ENCODE measurements around the gene SERPINB8.
A peak's percentile ranks its signal among the peaks of the same experiment; 100 is the strongest.

Gene SERPINB8

DNA sequence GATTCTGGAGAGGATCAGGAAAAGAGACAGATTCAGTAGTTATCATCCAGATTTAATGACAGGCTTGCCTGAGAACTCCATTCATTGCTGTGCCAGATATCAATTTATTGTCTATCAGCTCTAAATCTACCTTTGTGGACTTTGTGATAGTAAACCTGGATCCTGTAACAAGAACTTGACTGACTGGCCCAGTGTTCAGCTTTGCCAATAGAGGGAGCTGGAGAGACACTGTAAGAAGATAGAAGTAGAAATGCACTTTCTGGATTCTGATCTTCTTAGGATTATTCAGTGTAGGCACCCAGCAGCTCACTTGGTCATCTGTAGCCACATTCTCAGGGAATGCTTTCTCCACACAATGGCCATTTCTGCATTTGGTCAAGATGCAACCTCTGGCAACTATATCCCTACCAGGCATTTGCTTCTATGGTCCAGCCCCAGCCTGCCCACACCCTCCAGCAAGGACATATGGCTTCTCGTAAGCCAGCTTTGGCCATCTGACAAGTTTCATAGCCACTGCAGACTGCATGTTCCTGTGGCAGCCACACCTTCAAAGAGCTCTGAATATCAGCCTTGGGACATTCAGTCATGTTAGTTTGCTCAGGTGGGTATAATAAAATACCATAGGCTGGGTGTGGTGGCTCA lies 6.1 kb upstream of the SERPINB8 start:
- H3K36me3 ChIP-seq (ENCODE audit: control insufficient read depth, insufficient read depth, low read length) = no peaks in the 10 kb centered on the region
- no peaks in the 10 kb centered on the region for H3K9me3 ChIP-seq (ENCODE audit: control insufficient read depth, low read length)
- DNase-seq = peak in 1 of 3 donors; percentile 31
- no peaks in the 10 kb centered on the region for H3K27me3 ChIP-seq (replicated peaks; ENCODE audit: control insufficient read depth, insufficient read depth, low read length, poor library complexity, severe bottlenecking)
- H3K27ac ChIP-seq (ENCODE audit: insufficient read depth, low read length, poor library complexity, severe bottlenecking) = no peak overlapping the region
- H3K4me3 ChIP-seq (ENCODE audit: insufficient read depth, low read depth, low read length, poor library complexity, severe bottlenecking) = no peak overlapping the region
- H3K4me1 ChIP-seq (ENCODE audit: control insufficient read depth, insufficient read depth, low read length, poor library complexity, severe bottlenecking) = no peaks in the 10 kb centered on the region

DNA sequence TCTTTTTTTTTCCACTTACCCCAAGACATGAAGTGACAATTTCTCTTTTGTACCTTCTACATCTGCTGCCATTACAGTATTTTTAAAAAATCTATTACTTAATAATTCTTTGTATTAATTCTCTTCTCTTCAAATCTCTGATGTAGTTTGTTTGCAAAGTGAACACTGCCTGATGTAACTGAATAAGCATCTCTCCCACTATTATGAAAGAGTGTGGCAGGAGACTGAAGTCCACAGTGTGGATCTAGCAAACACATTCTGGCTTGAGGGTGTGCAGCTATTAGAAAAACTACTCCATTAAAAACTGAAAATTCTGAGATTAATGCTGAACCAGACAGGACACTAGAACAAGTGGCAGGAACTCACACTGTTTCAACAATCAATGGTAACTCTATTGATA lies 5.0 kb upstream of the SERPINB8 start:
- H3K27ac ChIP-seq (ENCODE audit: insufficient read depth, low read length, poor library complexity, severe bottlenecking) = no peak overlapping the region
- H3K4me3 ChIP-seq (ENCODE audit: insufficient read depth, low read depth, low read length, poor library complexity, severe bottlenecking) = no peak overlapping the region
- H3K9me3 ChIP-seq (ENCODE audit: control insufficient read depth, low read length) = no peaks in the 10 kb centered on the region
- no peaks in the 10 kb centered on the region for H3K27me3 ChIP-seq (replicated peaks; ENCODE audit: control insufficient read depth, insufficient read depth, low read length, poor library complexity, severe bottlenecking)
- no peak for DNase-seq
- no peaks in the 10 kb centered on the region for H3K36me3 ChIP-seq (ENCODE audit: control insufficient read depth, insufficient read depth, low read length)
- H3K4me1 ChIP-seq (ENCODE audit: control insufficient read depth, insufficient read depth, low read length, poor library complexity, severe bottlenecking) = no peaks in the 10 kb centered on the region

DNA sequence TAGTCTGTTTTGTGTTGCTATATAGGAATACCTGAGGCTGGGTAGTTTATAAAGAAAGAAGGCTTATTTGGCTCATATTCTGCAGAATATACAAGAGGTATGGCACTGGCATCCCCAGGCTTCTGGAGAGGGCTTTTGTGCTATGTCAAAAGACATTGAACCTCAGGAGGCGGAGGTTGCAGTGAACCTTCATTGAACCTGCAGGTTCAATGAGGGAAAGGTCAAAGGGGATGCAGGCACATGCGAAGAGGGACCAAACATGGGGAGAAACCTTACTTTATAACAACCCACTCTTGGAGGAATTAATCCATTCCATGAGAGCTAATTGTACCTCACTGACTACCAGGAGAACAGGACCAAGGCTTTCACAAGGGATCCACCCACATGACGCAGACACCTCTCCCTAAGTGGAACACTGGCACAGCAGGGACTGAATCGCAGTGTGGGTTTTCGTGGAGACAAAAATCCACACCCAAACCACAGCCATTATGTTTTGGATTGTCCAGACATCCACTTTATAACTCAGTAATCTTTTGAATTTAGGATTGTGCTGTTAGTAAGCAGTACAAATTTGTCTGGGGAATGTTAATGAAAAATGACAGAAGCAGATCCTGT lies 4.1 kb upstream of the SERPINB8 start:
- Histone ChIP-seq H3K36me3 (ENCODE audit: control insufficient read depth, insufficient read depth, low read length) (no peaks in the 10 kb centered on the region), H3K27ac (ENCODE audit: insufficient read depth, low read length, poor library complexity, severe bottlenecking) (no peak overlapping the region), H3K4me3 (ENCODE audit: insufficient read depth, low read depth, low read length, poor library complexity, severe bottlenecking) (no peak overlapping the region), H3K4me1 (ENCODE audit: control insufficient read depth, insufficient read depth, low read length, poor library complexity, severe bottlenecking) (peaks cover 2% of the 10 kb centered on the region), H3K27me3 (replicated peaks; ENCODE audit: control insufficient read depth, insufficient read depth, low read length, poor library complexity, severe bottlenecking) (no peaks in the 10 kb centered on the region), H3K9me3 (ENCODE audit: control insufficient read depth, low read length) (no peaks in the 10 kb centered on the region)
- DNase-seq = no peak

DNA sequence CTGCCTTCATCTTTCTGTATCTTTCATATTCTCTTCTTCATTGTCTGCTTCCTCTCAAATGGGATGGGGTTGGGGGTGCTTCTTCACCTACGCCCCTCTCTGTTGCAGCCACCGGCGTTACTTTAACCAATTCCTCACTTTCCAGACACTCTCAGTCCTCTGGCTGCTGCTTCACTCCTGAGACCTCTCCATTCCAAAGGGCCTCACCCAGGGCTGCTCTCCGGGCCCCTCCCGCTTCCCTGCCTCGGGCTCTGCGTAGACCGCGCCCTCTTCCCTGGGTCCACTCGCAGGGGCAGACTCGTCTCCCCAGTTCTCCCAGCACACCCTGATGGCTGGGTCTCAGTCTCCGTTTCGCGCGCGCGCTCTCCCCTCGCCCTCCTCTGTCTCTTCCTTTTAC lies 926 bp downstream of the SERPINB8 start:
- Histone ChIP-seq H3K27me3 (replicated peaks; ENCODE audit: control insufficient read depth, insufficient read depth, low read length, poor library complexity, severe bottlenecking) (no peaks in the 10 kb centered on the region), H3K36me3 (ENCODE audit: control insufficient read depth, insufficient read depth, low read length) (no peaks in the 10 kb centered on the region), H3K27ac (ENCODE audit: insufficient read depth, low read length, poor library complexity, severe bottlenecking) (peak overlapping the region; percentile 82), H3K4me1 (ENCODE audit: control insufficient read depth, insufficient read depth, low read length, poor library complexity, severe bottlenecking) (peaks cover 5% of the 10 kb centered on the region), H3K4me3 (ENCODE audit: insufficient read depth, low read depth, low read length, poor library complexity, severe bottlenecking) (peak overlapping the region; percentile 91), H3K9me3 (ENCODE audit: control insufficient read depth, low read length) (no peaks in the 10 kb centered on the region)
- DNase-seq = no peak

DNA sequence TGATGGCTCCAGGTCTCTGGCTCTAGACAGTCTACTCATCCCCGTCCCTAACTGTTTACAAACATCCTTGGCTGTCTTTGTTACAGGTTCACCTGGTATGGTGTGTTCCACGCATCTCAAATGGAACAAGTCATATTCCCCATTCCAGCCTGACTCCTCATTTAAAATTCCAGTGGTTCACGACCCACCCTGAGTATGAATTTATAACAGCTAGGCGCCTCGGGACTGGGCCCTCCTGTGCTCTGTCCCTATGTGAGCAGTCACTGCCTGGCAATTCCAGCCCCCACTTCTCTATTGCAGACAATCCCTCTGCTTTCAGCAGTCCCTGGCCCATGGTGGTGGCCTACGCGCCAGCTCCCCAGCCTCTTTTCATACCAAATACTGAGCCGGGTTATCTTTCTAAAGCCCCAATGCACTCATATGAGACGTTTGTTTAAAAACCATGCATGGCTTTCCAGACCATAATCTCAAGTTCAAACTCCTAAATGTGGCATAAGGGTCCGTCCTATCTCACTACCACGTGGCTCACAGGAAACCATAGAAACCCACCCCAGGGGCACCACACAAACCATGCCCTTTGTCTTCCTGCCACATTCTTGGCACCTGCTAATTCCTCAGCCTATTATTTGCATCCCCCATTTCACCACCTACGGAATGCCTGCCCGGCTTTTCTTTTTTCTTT lies 1.6 kb downstream of the SERPINB8 start:
- no peak for DNase-seq
- H3K27ac ChIP-seq (ENCODE audit: insufficient read depth, low read length, poor library complexity, severe bottlenecking) = no peak overlapping the region
- peaks cover 5% of the 10 kb centered on the region for H3K4me1 ChIP-seq (ENCODE audit: control insufficient read depth, insufficient read depth, low read length, poor library complexity, severe bottlenecking)

DNA sequence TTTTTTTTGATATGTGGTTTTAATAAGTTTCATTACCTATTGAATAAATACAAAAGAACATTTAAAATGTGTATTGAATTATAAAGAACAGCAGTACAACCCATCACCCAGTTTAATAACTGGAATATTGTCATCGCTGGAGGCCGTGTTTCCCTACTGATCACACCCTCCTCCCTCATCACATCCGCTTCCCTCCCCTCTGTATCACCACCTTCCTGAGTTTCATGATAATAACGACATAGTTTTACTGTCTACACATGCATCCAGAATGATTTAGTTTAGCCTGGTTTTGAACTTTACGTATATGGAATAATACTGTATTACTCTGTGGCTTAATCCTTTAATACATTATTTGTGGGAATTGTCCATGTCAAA lies 2.1 kb downstream of the SERPINB8 start:
- no peaks in the 10 kb centered on the region for H3K27me3 ChIP-seq (replicated peaks; ENCODE audit: control insufficient read depth, insufficient read depth, low read length, poor library complexity, severe bottlenecking)
- H3K36me3 ChIP-seq (ENCODE audit: control insufficient read depth, insufficient read depth, low read length) = no peaks in the 10 kb centered on the region
- no peaks in the 10 kb centered on the region for H3K9me3 ChIP-seq (ENCODE audit: control insufficient read depth, low read length)
- no peak overlapping the region for H3K27ac ChIP-seq (ENCODE audit: insufficient read depth, low read length, poor library complexity, severe bottlenecking)
- no peak for DNase-seq
- H3K4me3 ChIP-seq (ENCODE audit: insufficient read depth, low read depth, low read length, poor library complexity, severe bottlenecking) = no peak overlapping the region
- peaks cover 5% of the 10 kb centered on the region for H3K4me1 ChIP-seq (ENCODE audit: control insufficient read depth, insufficient read depth, low read length, poor library complexity, severe bottlenecking)

More for the DNA sequence above, 1.6 kb downstream of the SERPINB8 start:
- Histone ChIP-seq H3K27me3 (replicated peaks; ENCODE audit: control insufficient read depth, insufficient read depth, low read length, poor library complexity, severe bottlenecking) (no peaks in the 10 kb centered on the region), H3K4me3 (ENCODE audit: insufficient read depth, low read depth, low read length, poor library complexity, severe bottlenecking) (no peak overlapping the region), H3K36me3 (ENCODE audit: control insufficient read depth, insufficient read depth, low read length) (no peaks in the 10 kb centered on the region), H3K9me3 (ENCODE audit: control insufficient read depth, low read length) (no peaks in the 10 kb centered on the region)

DNA sequence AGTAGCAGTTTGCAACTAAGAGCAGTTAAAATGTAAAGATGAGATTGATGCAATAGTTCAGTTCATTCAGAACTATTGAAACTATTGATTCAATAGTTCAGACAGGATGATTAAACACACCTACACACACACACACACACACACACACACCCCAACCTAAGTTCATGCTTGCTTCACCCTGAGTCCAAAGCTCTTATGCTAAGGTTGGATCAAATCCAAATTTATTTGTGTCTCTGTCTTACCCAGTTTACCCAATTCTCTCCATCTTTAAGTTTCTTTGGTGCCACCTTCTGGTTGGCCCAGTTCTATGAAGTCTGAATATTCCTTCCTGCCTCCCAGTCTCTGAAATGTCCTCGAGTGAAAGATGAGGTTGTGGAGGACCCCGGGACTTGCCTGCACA lies 5.1 kb downstream of the SERPINB8 start:
- Histone ChIP-seq H3K36me3 (ENCODE audit: control insufficient read depth, insufficient read depth, low read length) (no peaks in the 10 kb centered on the region), H3K27ac (ENCODE audit: insufficient read depth, low read length, poor library complexity, severe bottlenecking) (no peak overlapping the region), H3K27me3 (replicated peaks; ENCODE audit: control insufficient read depth, insufficient read depth, low read length, poor library complexity, severe bottlenecking) (no peaks in the 10 kb centered on the region), H3K4me1 (ENCODE audit: control insufficient read depth, insufficient read depth, low read length, poor library complexity, severe bottlenecking) (peaks cover 5% of the 10 kb centered on the region), H3K9me3 (ENCODE audit: control insufficient read depth, low read length) (no peaks in the 10 kb centered on the region), H3K4me3 (ENCODE audit: insufficient read depth, low read depth, low read length, poor library complexity, severe bottlenecking) (no peak overlapping the region)
- no peak for DNase-seq

DNA sequence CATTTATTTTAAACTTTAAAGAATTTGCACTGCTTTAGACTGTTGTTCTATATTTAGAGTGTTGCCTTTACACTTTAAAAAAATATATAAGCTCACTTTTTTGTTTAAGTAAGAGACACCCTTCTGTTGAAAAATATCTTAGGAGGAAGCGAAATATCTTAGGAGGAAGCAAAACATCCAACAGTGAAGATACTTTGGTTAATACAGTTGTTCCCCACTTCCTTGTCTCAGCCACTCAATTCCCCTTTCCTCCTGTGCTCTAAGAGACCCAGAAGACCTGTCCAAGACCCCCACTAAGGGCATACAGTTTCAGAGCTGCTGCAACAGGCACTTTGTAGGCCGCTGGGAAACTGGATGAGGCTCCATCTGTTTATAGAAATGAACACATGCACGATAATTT lies 5.7 kb downstream of the SERPINB8 start:
- Histone ChIP-seq H3K4me3 (ENCODE audit: insufficient read depth, low read depth, low read length, poor library complexity, severe bottlenecking) (no peak overlapping the region), H3K27me3 (replicated peaks; ENCODE audit: control insufficient read depth, insufficient read depth, low read length, poor library complexity, severe bottlenecking) (no peaks in the 10 kb centered on the region), H3K36me3 (ENCODE audit: control insufficient read depth, insufficient read depth, low read length) (peaks cover 1% of the 10 kb centered on the region), H3K4me1 (ENCODE audit: control insufficient read depth, insufficient read depth, low read length, poor library complexity, severe bottlenecking) (peaks cover 5% of the 10 kb centered on the region), H3K27ac (ENCODE audit: insufficient read depth, low read length, poor library complexity, severe bottlenecking) (no peak overlapping the region), H3K9me3 (ENCODE audit: control insufficient read depth, low read length) (no peaks in the 10 kb centered on the region)
- no peak for DNase-seq

DNA sequence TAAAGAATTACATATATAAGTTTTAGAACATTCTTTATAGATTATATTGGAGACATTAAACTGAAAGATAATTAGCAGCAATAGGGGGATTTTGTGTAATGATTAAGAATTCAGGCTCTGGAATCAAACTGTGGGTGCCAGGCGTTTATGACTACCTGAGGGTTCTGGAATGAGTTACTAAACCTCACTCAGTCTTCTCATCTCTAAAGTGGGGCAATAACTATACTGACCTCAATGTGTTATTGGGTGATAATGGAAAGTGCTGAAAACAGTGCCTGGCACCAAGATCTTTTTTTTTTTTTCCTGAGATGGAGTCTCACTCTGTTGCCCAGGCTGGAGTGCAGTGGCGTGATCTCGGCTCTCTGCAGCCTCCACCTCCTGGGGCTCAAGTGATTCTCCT lies 7.2 kb downstream of the SERPINB8 start:
- Histone ChIP-seq H3K4me3 (ENCODE audit: insufficient read depth, low read depth, low read length, poor library complexity, severe bottlenecking) (no peak overlapping the region), H3K27me3 (replicated peaks; ENCODE audit: control insufficient read depth, insufficient read depth, low read length, poor library complexity, severe bottlenecking) (no peaks in the 10 kb centered on the region), H3K27ac (ENCODE audit: insufficient read depth, low read length, poor library complexity, severe bottlenecking) (no peak overlapping the region), H3K9me3 (ENCODE audit: control insufficient read depth, low read length) (no peaks in the 10 kb centered on the region), H3K4me1 (ENCODE audit: control insufficient read depth, insufficient read depth, low read length, poor library complexity, severe bottlenecking) (no peaks in the 10 kb centered on the region), H3K36me3 (ENCODE audit: control insufficient read depth, insufficient read depth, low read length) (peaks cover 15% of the 10 kb centered on the region)
- no peak for DNase-seq

DNA sequence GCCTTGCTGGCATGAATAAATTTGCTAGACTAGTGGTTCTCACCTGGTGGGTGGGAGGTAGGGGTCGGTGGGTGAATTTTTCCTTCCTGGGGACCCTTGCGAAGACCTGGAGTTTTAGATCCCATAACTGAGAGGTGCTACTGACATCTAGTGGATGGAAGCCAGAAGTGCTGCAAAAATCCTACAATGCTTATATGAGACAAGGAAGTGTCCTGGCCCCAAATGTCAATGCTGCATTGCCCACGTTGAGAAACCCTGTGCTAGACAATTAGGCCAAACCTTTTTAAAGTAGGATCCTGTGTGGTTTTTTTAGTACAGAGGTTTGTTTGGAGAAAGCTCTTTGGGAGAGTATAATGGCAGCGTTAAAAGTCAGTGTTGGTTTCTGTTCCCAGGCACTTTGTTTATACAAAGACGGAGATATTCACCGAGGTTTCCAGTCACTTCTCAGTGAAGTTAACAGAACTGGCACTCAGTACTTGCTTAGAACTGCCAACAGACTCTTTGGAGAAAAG lies 9.6 kb downstream of the SERPINB8 start:
- no peak for DNase-seq
- Histone ChIP-seq H3K36me3 (ENCODE audit: control insufficient read depth, insufficient read depth, low read length) (peaks cover 29% of the 10 kb centered on the region), H3K27ac (ENCODE audit: insufficient read depth, low read length, poor library complexity, severe bottlenecking) (no peak overlapping the region), H3K4me1 (ENCODE audit: control insufficient read depth, insufficient read depth, low read length, poor library complexity, severe bottlenecking) (no peaks in the 10 kb centered on the region), H3K9me3 (ENCODE audit: control insufficient read depth, low read length) (no peaks in the 10 kb centered on the region), H3K27me3 (replicated peaks; ENCODE audit: control insufficient read depth, insufficient read depth, low read length, poor library complexity, severe bottlenecking) (no peaks in the 10 kb centered on the region), H3K4me3 (ENCODE audit: insufficient read depth, low read depth, low read length, poor library complexity, severe bottlenecking) (no peak overlapping the region)
